ENCODE data around the gene EXT2. TPM values are rescaled to one million over a fixed set of nuclear protein-coding genes. Genes with fewer than 3 reads are reported as not detected.

Gene EXT2
- total RNA-seq, 1 experiment from 2014 or later, result 39.1 TPM

DNA sequence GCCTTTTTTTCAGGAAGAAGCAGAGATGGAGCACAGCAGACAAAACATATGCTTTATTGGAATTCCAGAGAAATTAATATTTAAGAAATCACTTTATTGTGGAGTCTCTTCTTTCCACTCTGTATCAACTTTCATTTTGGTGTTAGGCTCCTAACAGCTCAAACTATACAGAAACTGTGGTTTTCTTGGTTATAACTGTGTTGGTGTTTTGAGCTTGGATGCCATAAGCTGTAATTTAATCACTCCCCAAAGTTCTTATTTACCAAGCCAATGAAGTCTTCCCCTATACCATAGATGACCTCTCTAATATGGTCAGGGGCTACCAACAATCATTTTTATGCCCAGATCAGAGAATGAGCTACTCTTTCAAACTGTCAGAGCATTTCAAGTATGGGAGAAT lies 90.0 kb downstream of the EXT2 start:
- peaks cover 6% of the 10 kb centered on the region for H3K4me1 Mint-ChIP-seq
- H3K36me3 Mint-ChIP-seq, result peaks cover 34% of the 10 kb centered on the region
- ATAC-seq, result no peak
- H3K4me3 Mint-ChIP-seq, result no peak overlapping the region
- no peak overlapping the region for H3K27ac Mint-ChIP-seq
- TF ChIP-seq EMX1 (CRISPR knock-in tag; IDR thresholded peaks at IDR 0.05), result no peak
- TF ChIP-seq FOXP1 (CRISPR knock-in tag; IDR thresholded peaks at IDR 0.05; ENCODE audit: borderline replicate concordance), result no peak
- no peak for TF ChIP-seq MXD4 (CRISPR knock-in tag; IDR thresholded peaks at IDR 0.05; ENCODE audit: borderline replicate concordance)
- TF ChIP-seq, protein P1, sequence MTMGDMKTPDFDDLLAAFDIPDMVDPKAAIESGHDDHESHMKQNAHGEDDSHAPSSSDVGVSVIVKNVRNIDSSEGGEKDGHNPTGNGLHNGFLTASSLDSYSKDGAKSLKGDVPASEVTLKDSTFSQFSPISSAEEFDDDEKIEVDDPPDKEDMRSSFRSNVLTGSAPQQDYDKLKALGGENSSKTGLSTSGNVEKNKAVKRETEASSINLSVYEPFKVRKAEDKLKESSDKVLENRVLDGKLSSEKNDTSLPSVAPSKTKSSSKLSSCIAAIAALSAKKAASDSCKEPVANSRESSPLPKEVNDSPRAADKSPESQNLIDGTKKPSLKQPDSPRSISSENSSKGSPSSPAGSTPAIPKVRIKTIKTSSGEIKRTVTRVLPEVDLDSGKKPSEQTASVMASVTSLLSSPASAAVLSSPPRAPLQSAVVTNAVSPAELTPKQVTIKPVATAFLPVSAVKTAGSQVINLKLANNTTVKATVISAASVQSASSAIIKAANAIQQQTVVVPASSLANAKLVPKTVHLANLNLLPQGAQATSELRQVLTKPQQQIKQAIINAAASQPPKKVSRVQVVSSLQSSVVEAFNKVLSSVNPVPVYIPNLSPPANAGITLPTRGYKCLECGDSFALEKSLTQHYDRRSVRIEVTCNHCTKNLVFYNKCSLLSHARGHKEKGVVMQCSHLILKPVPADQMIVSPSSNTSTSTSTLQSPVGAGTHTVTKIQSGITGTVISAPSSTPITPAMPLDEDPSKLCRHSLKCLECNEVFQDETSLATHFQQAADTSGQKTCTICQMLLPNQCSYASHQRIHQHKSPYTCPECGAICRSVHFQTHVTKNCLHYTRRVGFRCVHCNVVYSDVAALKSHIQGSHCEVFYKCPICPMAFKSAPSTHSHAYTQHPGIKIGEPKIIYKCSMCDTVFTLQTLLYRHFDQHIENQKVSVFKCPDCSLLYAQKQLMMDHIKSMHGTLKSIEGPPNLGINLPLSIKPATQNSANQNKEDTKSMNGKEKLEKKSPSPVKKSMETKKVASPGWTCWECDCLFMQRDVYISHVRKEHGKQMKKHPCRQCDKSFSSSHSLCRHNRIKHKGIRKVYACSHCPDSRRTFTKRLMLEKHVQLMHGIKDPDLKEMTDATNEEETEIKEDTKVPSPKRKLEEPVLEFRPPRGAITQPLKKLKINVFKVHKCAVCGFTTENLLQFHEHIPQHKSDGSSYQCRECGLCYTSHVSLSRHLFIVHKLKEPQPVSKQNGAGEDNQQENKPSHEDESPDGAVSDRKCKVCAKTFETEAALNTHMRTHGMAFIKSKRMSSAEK (CRISPR knock-in tag; IDR thresholded peaks at IDR 0.05; ENCODE audit: borderline replicate concordance), result no peak
- no peak for TF ChIP-seq CREB1 (CRISPR knock-in tag; IDR thresholded peaks at IDR 0.05)
- no peak for TF ChIP-seq JAZF1 (CRISPR knock-in tag; IDR thresholded peaks at IDR 0.05)
- no peak for TF ChIP-seq ARID4B (CRISPR knock-in tag; IDR thresholded peaks at IDR 0.05; ENCODE audit: borderline replicate concordance)
- no peak for TF ChIP-seq CBFB (CRISPR knock-in tag; IDR thresholded peaks at IDR 0.05; ENCODE audit: low read depth)
- ChIA-PET POLR2A (no interaction called here), CTCF (interaction anchor here (0.9 kb wide), 1 partner anchor 91 kb away, joined by 3 read pairs; no protein-coding TSS in a partner anchor)
- DNase-seq (ENCODE audit: low spot score), result no peak
- no peaks in the 10 kb centered on the region; the same call in 1 of the 2 replicates for H3K27me3 Mint-ChIP-seq (ENCODE audit: low read depth)
- H3K9me3 Mint-ChIP-seq, result peaks cover 28% of the 10 kb centered on the region

DNA sequence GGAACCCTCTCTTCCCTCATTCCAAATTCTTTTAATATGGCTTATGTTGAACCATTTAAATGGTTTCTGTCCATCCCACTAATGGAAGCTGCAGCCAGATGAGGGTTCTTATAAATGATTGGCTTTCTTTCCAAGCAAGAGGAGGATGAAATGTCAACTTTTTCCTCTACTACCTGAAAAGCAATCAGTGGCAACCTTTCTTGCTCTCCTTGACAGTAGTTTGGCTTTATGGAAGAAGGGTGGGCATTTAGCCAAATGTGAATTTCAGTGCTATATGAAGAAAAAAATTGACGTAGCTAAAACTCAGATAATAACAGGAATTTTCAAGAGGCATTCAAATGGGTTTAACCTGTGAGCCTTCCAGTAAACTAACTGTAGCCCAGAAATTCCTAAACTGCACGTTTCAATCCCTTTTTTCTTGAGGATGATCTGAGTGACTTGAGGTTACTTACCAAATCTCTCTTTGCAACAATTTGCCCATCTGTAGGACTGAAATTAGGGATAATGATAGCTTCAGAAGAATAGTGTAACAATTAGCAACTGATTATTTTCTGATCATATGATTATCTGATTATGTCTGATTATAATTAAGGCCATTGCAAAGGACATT lies 90.9 kb downstream of the EXT2 start:
- DNase-seq (ENCODE audit: low spot score) (no peak), ATAC-seq (no peak)
- ChIA-PET CTCF (interaction anchor here (1.2 kb wide), 1 partner anchor 120 kb away, joined by 3 read pairs; the partner anchor contains the start of gene ACCS), POLR2A (no interaction called here)
- H3K9me3 Mint-ChIP-seq, result peaks cover 28% of the 10 kb centered on the region
- peaks cover 15% of the 10 kb centered on the region for H3K4me1 Mint-ChIP-seq
- peaks cover 34% of the 10 kb centered on the region for H3K36me3 Mint-ChIP-seq
- H3K4me3 Mint-ChIP-seq, result no peak overlapping the region
- H3K27me3 Mint-ChIP-seq (ENCODE audit: low read depth), result no peaks in the 10 kb centered on the region; the same call in 1 of the 2 replicates
- H3K27ac Mint-ChIP-seq, result no peak overlapping the region
- TF ChIP-seq, protein P2, sequence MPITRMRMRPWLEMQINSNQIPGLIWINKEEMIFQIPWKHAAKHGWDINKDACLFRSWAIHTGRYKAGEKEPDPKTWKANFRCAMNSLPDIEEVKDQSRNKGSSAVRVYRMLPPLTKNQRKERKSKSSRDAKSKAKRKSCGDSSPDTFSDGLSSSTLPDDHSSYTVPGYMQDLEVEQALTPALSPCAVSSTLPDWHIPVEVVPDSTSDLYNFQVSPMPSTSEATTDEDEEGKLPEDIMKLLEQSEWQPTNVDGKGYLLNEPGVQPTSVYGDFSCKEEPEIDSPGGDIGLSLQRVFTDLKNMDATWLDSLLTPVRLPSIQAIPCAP (CRISPR knock-in tag; IDR thresholded peaks at IDR 0.05), result no peak
- TF ChIP-seq E2F5 (CRISPR knock-in tag; IDR thresholded peaks at IDR 0.05) (no peak), NR2C2 (CRISPR knock-in tag; IDR thresholded peaks at IDR 0.05) (no peak), TCF7 (CRISPR knock-in tag; IDR thresholded peaks at IDR 0.05; ENCODE audit: low read depth) (no peak), CBFB (CRISPR knock-in tag; IDR thresholded peaks at IDR 0.05; ENCODE audit: low read depth) (no peak), ZBTB21 (CRISPR knock-in tag; IDR thresholded peaks at IDR 0.05; ENCODE audit: borderline replicate concordance) (no peak), ZNF317 (CRISPR knock-in tag; IDR thresholded peaks at IDR 0.05; ENCODE audit: borderline replicate concordance, low read depth) (no peak), ATF1 (CRISPR knock-in tag; IDR thresholded peaks at IDR 0.05) (no peak), NR3C1 (CRISPR knock-in tag; conservative IDR thresholded peaks at IDR 0.05; ENCODE audit: low read depth) (no peak), ZNF396 (CRISPR knock-in tag; IDR thresholded peaks at IDR 0.05; ENCODE audit: borderline replicate concordance) (no peak), ZNF416 (CRISPR knock-in tag; IDR thresholded peaks at IDR 0.05) (no peak), OVOL2 (CRISPR knock-in tag; IDR thresholded peaks at IDR 0.05; ENCODE audit: borderline replicate concordance) (no peak)
- TF ChIP-seq, protein P3, sequence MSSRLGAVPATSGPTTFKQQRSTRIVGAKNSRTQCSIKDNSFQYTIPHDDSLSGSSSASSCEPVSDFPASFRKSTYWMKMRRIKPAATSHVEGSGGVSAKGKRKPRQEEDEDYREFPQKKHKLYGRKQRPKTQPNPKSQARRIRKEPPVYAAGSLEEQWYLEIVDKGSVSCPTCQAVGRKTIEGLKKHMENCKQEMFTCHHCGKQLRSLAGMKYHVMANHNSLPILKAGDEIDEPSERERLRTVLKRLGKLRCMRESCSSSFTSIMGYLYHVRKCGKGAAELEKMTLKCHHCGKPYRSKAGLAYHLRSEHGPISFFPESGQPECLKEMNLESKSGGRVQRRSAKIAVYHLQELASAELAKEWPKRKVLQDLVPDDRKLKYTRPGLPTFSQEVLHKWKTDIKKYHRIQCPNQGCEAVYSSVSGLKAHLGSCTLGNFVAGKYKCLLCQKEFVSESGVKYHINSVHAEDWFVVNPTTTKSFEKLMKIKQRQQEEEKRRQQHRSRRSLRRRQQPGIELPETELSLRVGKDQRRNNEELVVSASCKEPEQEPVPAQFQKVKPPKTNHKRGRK (CRISPR knock-in tag; IDR thresholded peaks at IDR 0.05; ENCODE audit: borderline replicate concordance), result no peak

Data from WTC11 (cell line).